Neuronal stem cell (in vitro differentiated cells): ENCODE results near the gene DGKG.

Source experiments
- DNase-seq: peaks from one replicate; pipeline ENCODE4 v3.0.0-alpha.2; 2013; ENCODE audit warnings: low spot score
- H2AFZ ChIP-seq: one replicate; pipeline ENCODE4 v1.6.1; 2013; ENCODE audit warnings: mild to moderate bottlenecking, low read length, inconsistent platforms
- H2AK5ac ChIP-seq: 2 replicates; pipeline ENCODE4 v1.6.1; 2013; ENCODE audit warnings: low read depth, mild to moderate bottlenecking, inconsistent platforms, low read length, moderate library complexity, mixed read lengths
- H2BK120ac ChIP-seq: 2 replicates; pipeline ENCODE4 v1.6.1; 2013; ENCODE audit warnings: low read depth, mild to moderate bottlenecking, inconsistent platforms, low read length, moderate library complexity, mixed read lengths
- H2BK12ac ChIP-seq: one replicate; pipeline ENCODE4 v1.6.1; 2013; ENCODE audit warnings: low read length, inconsistent platforms
- H2BK15ac ChIP-seq: 2 replicates; pipeline ENCODE4 v1.6.1; 2013; ENCODE audit warnings: mild to moderate bottlenecking, low read length, inconsistent platforms, mixed read lengths
- H2BK5ac ChIP-seq: one replicate; pipeline ENCODE4 v1.6.1; 2013; ENCODE audit warnings: inconsistent platforms, mild to moderate bottlenecking, low read length, moderate library complexity
- H3K14ac ChIP-seq: one replicate; pipeline ENCODE4 v1.6.1; 2013; ENCODE audit warnings: low read length, inconsistent platforms
- H3K18ac ChIP-seq: 2 replicates; pipeline ENCODE4 v1.6.1; 2013; ENCODE audit warnings: low read length, inconsistent platforms
- H3K23ac ChIP-seq: 2 replicates; pipeline ENCODE4 v1.6.1; 2013; ENCODE audit warnings: low read depth, mild to moderate bottlenecking, mixed read lengths, low read length, inconsistent platforms; ENCODE audit not compliant: poor library complexity
- H3K27ac ChIP-seq: replicated peaks from 3 replicates; pipeline ENCODE4 v1.5.1; 2013; ENCODE audit warnings: low read length, inconsistent platforms
- H3K27me3 ChIP-seq, 3 experiments: 2 replicates each; pipeline ENCODE4 v1.6.1; 2013; ENCODE audit warnings: low read length in 3 of 3, mild to moderate bottlenecking in 2 of 3, inconsistent platforms in 1 of 3, low read depth in 1 of 3, mixed read lengths in 1 of 3, moderate library complexity in 1 of 3; ENCODE audit not compliant: control insufficient read depth in 3 of 3, insufficient read depth in 3 of 3
- H3K36me3 ChIP-seq, 2 donors: replicated peaks in 1 of 2; 2 replicates each; pipeline ENCODE4 v1.6.1; 2013; ENCODE audit warnings: low read length in 2 of 2; ENCODE audit not compliant: control insufficient read depth in 2 of 2, insufficient read depth in 2 of 2
- H3K4ac ChIP-seq: 2 replicates; pipeline ENCODE4 v1.6.1; 2013; ENCODE audit warnings: inconsistent platforms, mild to moderate bottlenecking, low read length, moderate library complexity
- H3K4me1 ChIP-seq, 2 donors: 1 replicate in 1 of 2; 2 replicates in 1 of 2; pipeline ENCODE4 v1.6.1; 2013; ENCODE audit warnings: low read length in 2 of 2, low read depth in 1 of 2; ENCODE audit not compliant: control insufficient read depth in 2 of 2, insufficient read depth in 1 of 2
- H3K4me2 ChIP-seq: one replicate; pipeline ENCODE4 v1.6.1; 2013; ENCODE audit warnings: mild to moderate bottlenecking, low read length, inconsistent platforms; ENCODE audit not compliant: insufficient read depth, poor library complexity, severe bottlenecking
- H3K4me3 ChIP-seq, 2 donors: 2 replicates each; pipeline ENCODE4 v1.5.1; 2013; ENCODE audit warnings: low read length in 2 of 2, mild to moderate bottlenecking in 2 of 2, inconsistent platforms in 1 of 2, moderate library complexity in 1 of 2
- H3K79me1 ChIP-seq: one replicate; pipeline ENCODE4 v1.6.1; 2013; ENCODE audit warnings: low read depth, mild to moderate bottlenecking, inconsistent platforms, low read length, moderate library complexity
- H3K9ac ChIP-seq: one replicate; pipeline ENCODE4 v1.6.1; 2013; ENCODE audit warnings: mild to moderate bottlenecking, low read depth, low read length, inconsistent platforms; ENCODE audit not compliant: poor library complexity
- H3K9me3 ChIP-seq, 2 donors: replicated peaks in 1 of 2; 2 replicates each; pipeline versions ENCODE3 to v1.6.1; 2013; ENCODE audit warnings: low read length in 2 of 2, mild to moderate bottlenecking in 2 of 2, inconsistent platforms in 1 of 2, low read depth in 1 of 2, mixed read lengths in 1 of 2, moderate library complexity in 1 of 2; ENCODE audit not compliant: control insufficient read depth in 2 of 2, insufficient read depth in 1 of 2
- H4K8ac ChIP-seq: one replicate; pipeline ENCODE4 v1.6.1; 2013; ENCODE audit warnings: low read depth, mild to moderate bottlenecking, inconsistent platforms, low read length, moderate library complexity
- H4K91ac ChIP-seq: one replicate; pipeline ENCODE4 v1.6.1; 2013; ENCODE audit warnings: low read length, low read depth, mild to moderate bottlenecking, inconsistent platforms; ENCODE audit not compliant: poor library complexity
- WGBS, 2 donors: extraction: QIAGEN DNeasy Blood & Tissue Kit; methylation state at CpG; one replicate each; pipeline ENCODE4 v1.1.7; 2013; ENCODE audit warnings: missing lambda C conversion rate in 2 of 2, mixed read lengths in 1 of 2; ENCODE audit not compliant: insufficient read length in 2 of 2, insufficient replicate concordance in 1 of 2; ENCODE audit errors: extremely low coverage in 2 of 2; 5-methylcytosine and 5-hydroxymethylcytosine counted together

Gene DGKG

GRCh38 chr3:186283096-186283495 lies 78.9 kb downstream of the DGKG start:
- H2BK5ac ChIP-seq = no peak overlapping the region
- H3K23ac ChIP-seq = no peak overlapping the region
- peaks cover 0 to 7% (median 0%) of the 10 kb centered on the region in 3 experiments for H3K27me3 ChIP-seq
- DNase-seq = no peak
- no peak overlapping the region for H2AFZ ChIP-seq
- H3K9ac ChIP-seq = no peak overlapping the region
- H2AK5ac ChIP-seq = no peak overlapping the region
- no peak overlapping the region for H2BK12ac ChIP-seq
- H2BK120ac ChIP-seq = no peak overlapping the region
- peaks cover 0 to 3% of the 10 kb centered on the region in 2 donors for H3K4me1 ChIP-seq
- no peak overlapping the region for H3K18ac ChIP-seq
- no peak overlapping the region for H3K4me3 ChIP-seq
- H3K79me1 ChIP-seq = no peaks in the 10 kb centered on the region
- H4K91ac ChIP-seq = no peak overlapping the region
- WGBS, 2 donors = no CpG with 5 or more reads among the region's 8 CpGs
- H3K14ac ChIP-seq = no peak overlapping the region
- H3K9me3 ChIP-seq = no peaks in the 10 kb centered on the region
- H3K27ac ChIP-seq = no peak overlapping the region
- no peak overlapping the region for H4K8ac ChIP-seq
- no peak overlapping the region for H3K4ac ChIP-seq
- no peak overlapping the region for H2BK15ac ChIP-seq
- no peak overlapping the region for H3K4me2 ChIP-seq
- H3K36me3 ChIP-seq = no peaks in the 10 kb centered on the region

DNA sequence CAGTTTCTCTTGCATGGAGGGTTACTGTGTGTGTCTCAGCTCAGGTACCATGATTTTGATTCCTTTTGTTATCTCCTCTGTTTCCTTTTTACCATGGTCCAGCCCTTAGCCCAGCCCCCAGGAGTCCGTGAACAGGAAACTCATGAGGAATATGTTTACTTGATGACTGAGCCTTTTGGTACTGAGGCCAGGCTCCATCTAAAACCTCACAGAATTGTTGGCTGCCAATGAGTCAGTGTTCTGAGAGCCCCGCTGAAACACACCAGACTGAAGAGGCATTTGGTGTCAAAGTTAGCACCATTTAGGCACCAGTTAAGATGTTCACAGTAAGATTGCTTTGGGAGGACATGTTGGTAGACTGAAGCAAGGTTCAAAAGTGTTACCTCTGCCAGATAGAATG lies 80.9 kb downstream of the DGKG start:
- Histone ChIP-seq H2AK5ac (no peak overlapping the region), H4K8ac (no peak overlapping the region), H3K4ac (no peak overlapping the region), H3K27me3 (peaks cover 0 to 7% (median 0%) of the 10 kb centered on the region in 3 experiments), H3K9ac (no peak overlapping the region), H2BK12ac (no peak overlapping the region), H2BK120ac (no peak overlapping the region), H3K36me3 (no peaks in the 10 kb centered on the region), H3K18ac (no peak overlapping the region), H3K4me3 (no peak overlapping the region), H2AFZ (no peak overlapping the region), H3K9me3 (no peaks in the 10 kb centered on the region), H3K79me1 (no peaks in the 10 kb centered on the region), H3K14ac (no peak overlapping the region), H3K4me1 (peaks cover 0 to 2% of the 10 kb centered on the region in 2 donors), H3K23ac (no peak overlapping the region), H3K4me2 (no peak overlapping the region), H4K91ac (peak overlapping the region; percentile 5), H2BK15ac (no peak overlapping the region), H3K27ac (no peak overlapping the region), H2BK5ac (no peak overlapping the region)
- no CpG with 5 or more reads among the region's 2 CpGs for WGBS, 2 donors
- DNase-seq = no peak

DNA sequence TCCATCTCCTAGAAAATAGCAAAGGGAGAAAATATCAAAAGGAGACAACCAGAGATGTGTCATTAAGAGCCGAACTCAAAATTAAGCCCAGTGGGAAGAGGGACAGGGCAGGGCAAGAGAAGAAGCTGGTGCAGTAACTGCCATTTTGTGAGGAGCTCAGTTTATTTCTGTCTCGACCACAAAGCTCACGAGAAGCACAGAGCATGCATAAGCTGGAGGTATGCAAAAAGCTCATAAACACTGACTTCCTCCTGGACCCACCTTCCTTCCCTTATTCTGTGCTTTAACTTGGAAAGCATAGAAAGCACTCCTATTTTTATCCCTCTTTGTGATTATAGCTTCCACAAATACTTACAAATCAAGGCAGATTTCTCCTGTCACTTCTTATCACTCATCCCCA lies 81.3 kb downstream of the DGKG start:
- no peaks in the 10 kb centered on the region for H3K79me1 ChIP-seq
- H2AK5ac ChIP-seq = no peak overlapping the region
- no peak overlapping the region for H2AFZ ChIP-seq
- no peak overlapping the region for H3K4ac ChIP-seq
- no peaks in the 10 kb centered on the region for H3K9me3 ChIP-seq
- DNase-seq = no peak
- H3K36me3 ChIP-seq = no peaks in the 10 kb centered on the region
- H4K91ac ChIP-seq = no peak overlapping the region
- no peak overlapping the region for H4K8ac ChIP-seq
- H3K9ac ChIP-seq = no peak overlapping the region
- peaks cover 0 to 7% (median 0%) of the 10 kb centered on the region in 3 experiments for H3K27me3 ChIP-seq
- no peak overlapping the region for H3K18ac ChIP-seq
- H3K27ac ChIP-seq = no peak overlapping the region
- no peaks in the 10 kb centered on the region for H3K4me1 ChIP-seq
- no peak overlapping the region for H2BK12ac ChIP-seq
- no peak overlapping the region for H3K23ac ChIP-seq
- H2BK5ac ChIP-seq = no peak overlapping the region
- no peak overlapping the region for H3K4me2 ChIP-seq
- H2BK15ac ChIP-seq = no peak overlapping the region
- H3K14ac ChIP-seq = no peak overlapping the region
- H3K4me3 ChIP-seq = no peak overlapping the region
- WGBS, 2 donors = no CpG with 5 or more reads among the region's 3 CpGs
- no peak overlapping the region for H2BK120ac ChIP-seq

- Histone ChIP-seq H3K27ac (no peak overlapping the region), H3K4me2 (no peak overlapping the region), H3K23ac (no peak overlapping the region), H3K4me1 (no peaks in the 10 kb centered on the region), H2AK5ac (no peak overlapping the region), H2BK5ac (no peak overlapping the region), H3K9me3 (no peaks in the 10 kb centered on the region), H3K36me3 (no peaks in the 10 kb centered on the region), H3K4me3 (no peak overlapping the region), H4K8ac (no peak overlapping the region), H3K4ac (no peak overlapping the region), H3K79me1 (no peaks in the 10 kb centered on the region), H3K9ac (no peak overlapping the region), H2BK120ac (no peak overlapping the region), H4K91ac (no peak overlapping the region), H2AFZ (no peak overlapping the region), H2BK12ac (no peak overlapping the region), H3K27me3 (peaks cover 0 to 10% (median 0%) of the 10 kb centered on the region in 3 experiments), H3K14ac (no peak overlapping the region), H3K18ac (no peak overlapping the region), H2BK15ac (no peak overlapping the region)
- no peak for DNase-seq
- no CpG with 5 or more reads among the region's 10 CpGs for WGBS, 2 donors
Measured at GRCh38 chr3:186277268-186277909, 84.6 kb downstream of the DGKG start.
